Measurements from ENCODE around the gene MAPT.

The MAPT gene

DNA sequence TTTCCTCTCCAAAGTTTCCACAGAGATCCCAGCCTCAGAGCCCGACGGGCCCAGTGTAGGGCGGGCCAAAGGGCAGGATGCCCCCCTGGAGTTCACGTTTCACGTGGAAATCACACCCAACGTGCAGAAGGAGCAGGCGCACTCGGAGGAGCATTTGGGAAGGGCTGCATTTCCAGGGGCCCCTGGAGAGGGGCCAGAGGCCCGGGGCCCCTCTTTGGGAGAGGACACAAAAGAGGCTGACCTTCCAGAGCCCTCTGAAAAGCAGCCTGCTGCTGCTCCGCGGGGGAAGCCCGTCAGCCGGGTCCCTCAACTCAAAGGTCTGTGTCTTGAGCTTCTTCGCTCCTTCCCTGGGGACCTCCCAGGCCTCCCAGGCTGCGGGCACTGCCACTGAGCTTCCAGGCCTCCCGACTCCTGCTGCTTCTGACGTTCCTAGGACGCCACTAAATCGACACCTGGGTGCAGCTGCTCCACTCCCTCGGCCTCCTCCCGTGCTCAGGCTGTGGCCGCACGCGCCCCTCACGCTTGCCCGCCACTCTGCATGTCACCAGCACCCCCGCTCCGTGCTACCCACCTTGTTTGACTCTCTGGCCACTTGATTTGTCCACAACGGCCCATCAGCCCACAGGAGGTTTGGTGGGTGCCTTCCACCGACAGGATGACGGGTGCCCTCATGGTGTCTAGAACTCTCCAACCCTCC is 89.4 kb downstream of the MAPT start:
- TF ChIP-seq YY1 (IDR thresholded peaks at IDR 0.05; ENCODE audit: low read depth) (no peak), FOXM1 (IDR thresholded peaks at IDR 0.05; ENCODE audit: borderline replicate concordance, low read depth) (no peak), NFIC (IDR thresholded peaks at IDR 0.05) (no peak), EGR1 (IDR thresholded peaks at IDR 0.05) (no peak), CREB1 (IDR thresholded peaks at IDR 0.05; ENCODE audit: low read depth) (no peak), MAX (IDR thresholded peaks at IDR 0.05) (no peak), TEAD4 (IDR thresholded peaks at IDR 0.05) (no peak), TAF1 (IDR thresholded peaks at IDR 0.05; ENCODE audit: low read depth) (no peak), REST (IDR thresholded peaks at IDR 0.05; ENCODE audit: low read depth) (no peak)

GRCh38 chr17:45984368-45984767 is 90.0 kb downstream of the MAPT start:
- TF ChIP-seq EGR1 (IDR thresholded peaks at IDR 0.05) (no peak), USF1 (IDR thresholded peaks at IDR 0.05) (no peak), ZBTB7A (IDR thresholded peaks at IDR 0.05; ENCODE audit: low read depth) (no peak), RAD21 (IDR thresholded peaks at IDR 0.05; ENCODE audit: low read depth) (no peak), YY1 (IDR thresholded peaks at IDR 0.05; ENCODE audit: low read depth) (no peak), TAF1 (IDR thresholded peaks at IDR 0.05; ENCODE audit: low read depth) (no peak), CREB1 (IDR thresholded peaks at IDR 0.05; ENCODE audit: low read depth) (no peak), FOXM1 (IDR thresholded peaks at IDR 0.05; ENCODE audit: borderline replicate concordance, low read depth) (no peak), NFIC (IDR thresholded peaks at IDR 0.05) (no peak), TEAD4 (IDR thresholded peaks at IDR 0.05) (no peak), TCF12 (IDR thresholded peaks at IDR 0.05; ENCODE audit: low read depth) (no peak), MAX (IDR thresholded peaks at IDR 0.05) (no peak), EP300 (IDR thresholded peaks at IDR 0.05; ENCODE audit: borderline replicate concordance) (no peak)

DNA sequence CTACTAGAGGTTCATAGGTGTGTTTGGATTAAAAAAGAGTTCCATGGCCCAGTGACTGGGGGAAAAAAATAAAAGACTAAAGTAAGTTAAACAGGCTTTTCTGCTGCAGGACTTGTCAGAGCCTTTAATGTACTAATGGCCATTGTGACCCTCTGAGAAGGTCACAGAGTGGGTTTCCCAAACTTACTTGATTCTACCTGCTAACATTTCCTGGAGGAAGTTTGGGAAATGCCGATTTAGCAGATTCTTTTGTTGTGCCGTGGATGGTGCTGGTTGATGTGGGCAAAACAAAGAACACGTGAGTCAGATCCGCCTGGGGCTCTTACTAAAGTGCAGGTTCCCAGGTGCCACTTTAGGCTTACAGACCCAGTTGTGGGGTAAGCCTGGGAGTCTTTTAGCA is 91.1 kb downstream of the MAPT start:
- TF ChIP-seq TCF12 (IDR thresholded peaks at IDR 0.05; ENCODE audit: low read depth) (no peak), FOXM1 (IDR thresholded peaks at IDR 0.05; ENCODE audit: borderline replicate concordance, low read depth) (no peak), MAX (IDR thresholded peaks at IDR 0.05) (no peak), YY1 (IDR thresholded peaks at IDR 0.05; ENCODE audit: low read depth) (no peak), ZBTB7A (IDR thresholded peaks at IDR 0.05; ENCODE audit: low read depth) (no peak), REST (IDR thresholded peaks at IDR 0.05; ENCODE audit: low read depth) (no peak), EP300 (IDR thresholded peaks at IDR 0.05; ENCODE audit: borderline replicate concordance) (no peak), RAD21 (IDR thresholded peaks at IDR 0.05; ENCODE audit: low read depth) (no peak), CEBPB (IDR thresholded peaks at IDR 0.05) (no peak), NFIC (IDR thresholded peaks at IDR 0.05) (no peak), TAF1 (IDR thresholded peaks at IDR 0.05; ENCODE audit: low read depth) (no peak), USF1 (IDR thresholded peaks at IDR 0.05) (no peak), EGR1 (IDR thresholded peaks at IDR 0.05) (no peak)

GRCh38 chr17:45986056-45986455 is 91.7 kb downstream of the MAPT start:
- TF ChIP-seq TEAD4 (IDR thresholded peaks at IDR 0.05) = no peak
- no peak for TF ChIP-seq RAD21 (IDR thresholded peaks at IDR 0.05; ENCODE audit: low read depth)
- TF ChIP-seq CEBPB (IDR thresholded peaks at IDR 0.05) = no peak
- TF ChIP-seq YY1 (IDR thresholded peaks at IDR 0.05; ENCODE audit: low read depth) = no peak
- no peak for TF ChIP-seq TCF12 (IDR thresholded peaks at IDR 0.05; ENCODE audit: low read depth)

DNA sequence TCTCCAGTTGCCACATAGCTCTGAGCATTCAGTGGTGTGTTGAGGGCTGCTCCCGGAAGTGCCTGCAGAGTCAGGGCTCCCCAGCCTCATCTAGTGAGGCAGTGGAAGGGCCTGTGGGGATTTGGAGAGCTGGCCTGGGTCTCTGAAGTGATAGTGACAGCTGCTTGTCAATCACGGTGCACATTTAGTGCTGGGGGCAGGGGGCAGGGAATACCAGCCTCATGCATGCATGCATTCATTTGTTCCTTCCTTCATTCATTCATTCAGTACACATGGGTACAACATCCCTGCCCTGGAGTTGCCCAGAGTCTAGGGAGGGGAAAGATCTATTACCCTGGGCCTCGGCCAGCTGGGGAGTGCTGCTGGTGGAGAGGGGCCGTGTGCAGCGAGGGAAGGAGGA is 93.4 kb downstream of the MAPT start:
- TF ChIP-seq USF1 (IDR thresholded peaks at IDR 0.05) (no peak), EP300 (IDR thresholded peaks at IDR 0.05; ENCODE audit: borderline replicate concordance) (no peak), EGR1 (IDR thresholded peaks at IDR 0.05) (no peak), REST (IDR thresholded peaks at IDR 0.05; ENCODE audit: low read depth) (no peak), CREB1 (IDR thresholded peaks at IDR 0.05; ENCODE audit: low read depth) (no peak), YY1 (IDR thresholded peaks at IDR 0.05; ENCODE audit: low read depth) (no peak), RAD21 (IDR thresholded peaks at IDR 0.05; ENCODE audit: low read depth) (no peak), MAX (IDR thresholded peaks at IDR 0.05) (no peak), TEAD4 (IDR thresholded peaks at IDR 0.05) (no peak), ZBTB7A (IDR thresholded peaks at IDR 0.05; ENCODE audit: low read depth) (no peak), CEBPB (IDR thresholded peaks at IDR 0.05) (no peak), FOXM1 (IDR thresholded peaks at IDR 0.05; ENCODE audit: borderline replicate concordance, low read depth) (no peak), NFIC (IDR thresholded peaks at IDR 0.05) (no peak)

Measured in Ishikawa (cell line).